Right kidney (tissue), 1 donor: ENCODE results near the gene GIPC1.
A peak's percentile ranks its signal among the peaks of the same experiment; 100 is the strongest.
"Not testable (repeated sequence)": the region's sequence is repeated elsewhere in the genome, so short reads cannot be mapped to it uniquely, and the experiment has no call there.

Source experiments
- DNase-seq: peaks from one replicate; pipeline ENCODE4 v3.0.0-alpha.2; 2016

Gene GIPC1

GRCh38 chr19:14519860-14520407 is 24.0 kb upstream of the GIPC1 start:
- DNase-seq: no peak

DNA sequence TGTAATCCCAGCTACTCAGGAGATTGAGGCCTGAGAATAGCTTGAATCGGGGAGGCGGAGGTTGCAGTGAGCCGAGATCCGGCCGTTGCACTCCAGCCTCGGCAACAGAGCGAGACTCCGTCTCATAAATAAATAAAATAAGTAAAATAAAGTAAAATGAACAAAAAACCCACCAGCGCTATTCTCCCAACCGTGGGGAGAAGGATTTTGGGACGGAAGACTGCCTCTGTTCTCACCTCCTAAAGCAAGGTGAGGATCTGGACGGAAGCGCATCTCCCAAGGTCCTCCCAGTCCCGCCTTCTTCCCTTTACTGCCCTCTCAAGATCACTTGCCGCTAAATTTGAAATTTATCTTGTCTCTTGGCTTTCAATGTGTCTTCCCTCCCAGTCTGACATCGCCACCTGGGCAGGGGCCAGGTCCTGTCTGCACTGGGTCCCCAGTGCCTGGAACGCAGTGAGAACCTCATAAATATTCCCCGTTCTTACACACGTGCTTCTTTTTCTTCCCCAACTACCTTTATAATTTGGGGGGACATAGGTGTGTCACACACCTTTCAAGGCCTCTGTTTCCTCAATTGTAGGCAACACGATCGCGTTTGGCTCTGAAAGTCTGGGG is 23.4 kb upstream of the GIPC1 start:
- DNase-seq: no peak

- peak; percentile 99 for DNase-seq
These were observed 22.0 kb upstream of the GIPC1 start, which contains the start of gene DNAJB1 for GRCh38 chr19:14517840-14518505. TSS of gene DNAJB1 (minus strand) at chr19:14518397. CDS start at chr19:14518349, 48 bp downstream.

- no peak for DNase-seq
These were observed 21.5 kb upstream of the GIPC1 start for GRCh38 chr19:14517446-14517839.

DNA sequence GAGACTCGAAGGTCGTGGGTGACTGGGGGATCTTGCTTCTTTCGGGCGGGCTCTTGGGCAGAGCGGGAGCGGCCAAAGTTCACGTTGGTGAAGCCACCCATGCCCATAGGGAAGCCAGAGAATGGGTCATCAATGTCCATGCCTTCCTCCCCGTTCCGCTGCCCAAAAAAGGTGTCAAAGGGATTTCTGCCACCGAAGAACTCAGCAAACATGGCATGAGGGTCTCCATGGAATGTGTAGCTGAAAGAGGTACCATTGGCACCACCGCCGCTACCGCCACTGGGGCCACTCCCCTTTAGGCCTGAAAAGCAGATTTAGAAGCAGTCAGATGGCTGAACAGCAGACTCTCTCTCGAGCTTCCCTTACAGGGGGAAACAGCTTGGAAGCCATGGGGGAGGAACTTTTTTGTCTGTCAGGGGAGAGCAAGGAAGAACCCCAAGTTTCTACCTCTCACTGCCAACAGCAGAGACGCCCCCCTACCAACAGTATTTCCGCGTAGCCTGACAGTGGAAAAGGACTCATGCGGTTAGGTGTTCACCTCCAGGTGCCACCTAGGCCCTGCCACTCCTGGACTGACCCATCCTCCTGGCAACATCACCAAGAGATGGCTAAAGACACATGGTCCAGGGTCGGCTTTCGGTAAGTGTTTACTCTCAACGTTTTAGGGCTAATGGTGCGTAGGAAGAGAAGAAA is 21.0 kb upstream of the GIPC1 start:
- DNase-seq: no peak

DNA sequence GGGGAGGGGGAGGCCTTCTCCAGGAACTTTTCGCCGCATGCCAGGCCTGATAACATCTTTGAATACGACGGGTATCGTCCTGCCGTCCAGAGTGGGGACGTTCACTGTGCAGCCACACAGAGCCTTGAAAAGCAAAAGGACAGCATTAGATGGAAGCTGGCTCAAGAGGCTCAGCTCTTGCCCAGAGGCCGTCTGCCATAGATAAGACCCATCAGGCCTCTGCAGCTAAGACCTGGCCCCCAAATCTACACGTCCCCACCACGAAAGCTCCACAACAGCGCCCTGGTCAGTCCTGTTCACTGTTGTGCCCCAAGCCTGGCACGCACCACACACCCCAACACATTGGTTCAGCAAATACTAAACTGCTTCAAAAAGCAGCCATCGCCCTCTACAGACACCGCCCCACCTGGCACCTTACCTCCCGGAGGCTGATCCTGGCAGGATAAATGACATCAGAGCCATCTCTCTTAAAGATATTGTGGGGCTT is 20.2 kb upstream of the GIPC1 start:
- DNase-seq: no peak

DNA sequence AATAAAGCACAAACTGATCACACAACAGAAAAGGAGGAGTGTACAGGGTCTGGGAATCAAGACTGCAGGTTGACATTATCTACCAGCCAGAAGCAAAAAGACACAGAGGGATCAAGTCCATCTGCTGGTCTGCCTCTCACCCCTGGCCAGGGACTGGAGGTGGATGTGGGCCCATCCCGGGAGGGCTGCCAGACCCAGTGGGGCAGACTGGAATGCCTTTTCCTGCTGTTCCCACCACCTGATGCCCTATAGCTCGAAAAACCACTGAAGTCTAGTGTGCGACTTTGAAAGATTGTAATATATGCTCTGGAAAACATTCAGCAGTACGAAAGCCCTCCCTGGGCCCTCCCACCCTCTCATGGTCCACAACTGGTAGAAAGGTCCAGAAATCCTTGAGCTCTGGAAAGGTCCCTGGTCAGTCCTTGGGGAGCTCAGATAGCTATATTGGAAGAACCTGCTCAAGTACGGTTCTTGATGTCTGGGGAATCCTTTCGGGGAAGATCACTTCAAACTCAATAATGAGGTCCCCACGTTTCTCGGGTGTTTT is 19.6 kb upstream of the GIPC1 start:
- DNase-seq: no peak

GRCh38 chr19:14514215-14514863 is 18.4 kb upstream of the GIPC1 start:
- DNase-seq: no peak

- DNase-seq: no peak
These were observed 16.6 kb upstream of the GIPC1 start for GRCh38 chr19:14512406-14512961.

DNA sequence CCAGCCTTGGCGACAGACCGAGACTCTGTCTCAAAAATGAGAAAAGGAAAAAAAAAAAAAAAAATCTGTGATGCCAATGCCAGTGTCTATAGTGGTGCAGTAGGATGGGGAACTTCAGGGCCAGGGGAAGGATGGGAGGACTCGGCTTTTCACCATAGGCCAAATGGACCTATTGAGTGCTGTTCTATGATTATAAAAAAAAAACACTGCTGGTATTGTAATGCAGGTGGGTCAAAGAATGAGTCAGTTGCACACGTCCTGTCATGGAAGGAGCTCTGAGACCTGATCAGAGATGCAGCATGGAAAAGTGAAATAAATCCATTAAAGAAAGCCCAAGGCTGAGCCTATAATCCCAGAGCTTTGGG is 15.3 kb upstream of the GIPC1 start:
- no peak for DNase-seq

- DNase-seq: no peak
These were observed 14.6 kb upstream of the GIPC1 start for GRCh38 chr19:14510311-14511228.

DNA sequence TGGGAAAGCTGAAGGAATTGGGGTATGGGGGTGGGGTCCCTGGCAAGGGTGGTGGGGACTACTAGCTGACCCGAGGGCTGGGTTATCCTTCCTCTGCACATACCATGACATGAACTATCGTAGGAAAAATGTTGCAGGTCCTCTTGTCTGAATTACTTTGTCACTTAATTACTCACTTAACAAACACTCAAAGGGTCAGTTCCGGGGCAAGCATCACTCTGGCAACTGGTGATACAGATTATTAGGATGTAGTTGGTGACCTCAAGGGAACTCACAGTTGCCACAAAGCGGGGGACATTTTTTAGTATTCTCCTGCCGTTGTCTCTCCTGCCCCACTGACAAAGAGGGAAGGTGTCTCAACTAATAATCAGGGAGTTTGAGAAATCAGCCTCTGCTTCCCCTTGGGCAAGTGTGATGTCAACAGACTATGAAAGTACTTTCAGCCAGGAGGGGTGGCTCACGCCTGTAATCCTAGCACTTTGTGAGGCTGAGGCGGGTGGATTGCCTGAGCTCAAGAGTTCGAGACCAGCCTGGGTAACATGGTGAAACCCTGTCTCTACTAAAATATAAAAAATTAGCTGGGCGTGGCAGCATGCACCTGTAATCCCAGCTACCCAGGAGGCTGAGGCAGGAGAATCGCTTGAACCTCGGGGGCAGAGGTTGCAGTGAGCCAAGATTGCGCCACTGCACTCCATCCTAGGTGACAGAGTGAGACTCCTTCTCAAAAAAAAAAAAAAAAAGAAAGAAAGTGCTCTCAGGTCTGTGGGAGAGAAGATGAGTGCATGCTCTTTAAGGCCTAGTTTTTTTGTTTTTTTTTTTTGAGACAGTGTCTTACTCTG is 12.0 kb upstream of the GIPC1 start:
- DNase-seq: no peak

GRCh38 chr19:14505488-14506239 is 9.7 kb upstream of the GIPC1 start:
- peak; percentile 46 for DNase-seq

- not testable (repeated sequence) for DNase-seq
These were observed 8.6 kb upstream of the GIPC1 start for GRCh38 chr19:14504575-14504974.

- no peak for DNase-seq
These were observed 7.4 kb upstream of the GIPC1 start for GRCh38 chr19:14503285-14503684.

DNA sequence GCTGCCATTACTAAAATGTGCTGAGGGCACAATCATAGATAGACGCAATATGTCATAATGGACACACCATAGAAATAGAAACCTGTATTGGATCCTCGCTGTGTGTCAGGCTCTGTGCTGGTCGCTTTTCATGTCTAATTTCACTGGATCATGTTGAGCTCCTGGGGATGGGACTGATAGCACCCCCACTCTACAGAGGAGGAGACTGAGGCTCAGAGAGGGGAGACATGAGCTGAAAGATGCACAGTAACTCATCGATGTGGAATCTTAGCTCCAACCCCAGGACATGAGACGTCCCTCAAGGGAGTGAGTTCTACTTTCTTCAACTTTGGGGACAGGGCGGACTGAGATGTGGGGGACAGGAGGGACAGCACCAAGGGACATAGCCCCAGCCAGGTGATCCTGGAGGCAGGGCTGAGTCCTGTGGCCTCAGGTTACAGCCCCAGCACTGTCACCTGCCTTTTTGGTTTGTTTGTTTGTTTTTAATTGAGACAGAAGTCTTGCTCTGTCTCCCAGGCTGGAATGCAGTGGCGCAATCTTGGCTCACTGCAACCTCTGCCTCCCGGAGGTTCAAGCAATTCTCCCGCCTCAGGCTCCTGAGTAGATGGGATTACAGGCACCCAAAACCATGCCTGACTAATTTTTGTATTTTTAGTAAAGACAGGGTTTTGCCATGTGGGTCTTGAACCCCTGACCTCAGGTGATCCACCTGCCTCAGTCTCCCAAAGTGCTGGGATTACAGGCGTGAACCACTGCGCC is 6.6 kb upstream of the GIPC1 start:
- DNase-seq: no peak

GRCh38 chr19:14497228-14497921 is 1.4 kb upstream of the GIPC1 start:
- DNase-seq: peak; percentile 49

- DNase-seq: no peak
These were observed 904 bp upstream of the GIPC1 start for GRCh38 chr19:14496834-14497227.
